Fibroblast of the aortic adventitia (primary cell): ENCODE results near the gene U2AF1L4. TPM values are rescaled to one million over a fixed set of nuclear protein-coding genes. Genes with fewer than 3 reads are reported as not detected.

Source experiments
- DNase-seq: peaks from one replicate; pipeline ENCODE4 v3.0.0-alpha.2; 2010; ENCODE audit warnings: low read depth
- H3K4me3 ChIP-seq: 2 replicates; pipeline ENCODE4 v1.5.1; 2011; ENCODE audit warnings: low read depth, mild to moderate bottlenecking, control low read depth, low read length, moderate library complexity
- CTCF ChIP-seq: IDR thresholded peaks from 2 replicates; pipeline ENCODE4 v1.5.1; 2011; ENCODE audit warnings: mild to moderate bottlenecking, low read length, control low read depth, inconsistent platforms; ENCODE audit not compliant: insufficient read depth
- total RNA-seq: library from RNA; depleted of rRNA; stranded (reverse); fragments of >200 nt; gene quantifications from 2 replicates; pipeline ENCODE4 v1.2.3, GENCODE V29; 2012; ENCODE audit warnings: low replicate concordance

U2AF1L4 gene
- total RNA-seq = 5.8 and 7.1 TPM in 2 replicates

- DNase-seq = peak; percentile 100
- TF ChIP-seq CTCF = no peak
- peak within 1 kb of the TSS; percentile 81 for H3K4me3 ChIP-seq
Measured at GRCh38 chr19:35745328-35746086, at the start of gene U2AF1L4, which contains the start of gene PSENEN. U2AF1L4 (minus strand) TSS chr19:35745418; CDS start chr19:35745391, 27 bp downstream. PSENEN (plus strand) TSS chr19:35745651; CDS start chr19:35745931, 280 bp downstream.

DNA sequence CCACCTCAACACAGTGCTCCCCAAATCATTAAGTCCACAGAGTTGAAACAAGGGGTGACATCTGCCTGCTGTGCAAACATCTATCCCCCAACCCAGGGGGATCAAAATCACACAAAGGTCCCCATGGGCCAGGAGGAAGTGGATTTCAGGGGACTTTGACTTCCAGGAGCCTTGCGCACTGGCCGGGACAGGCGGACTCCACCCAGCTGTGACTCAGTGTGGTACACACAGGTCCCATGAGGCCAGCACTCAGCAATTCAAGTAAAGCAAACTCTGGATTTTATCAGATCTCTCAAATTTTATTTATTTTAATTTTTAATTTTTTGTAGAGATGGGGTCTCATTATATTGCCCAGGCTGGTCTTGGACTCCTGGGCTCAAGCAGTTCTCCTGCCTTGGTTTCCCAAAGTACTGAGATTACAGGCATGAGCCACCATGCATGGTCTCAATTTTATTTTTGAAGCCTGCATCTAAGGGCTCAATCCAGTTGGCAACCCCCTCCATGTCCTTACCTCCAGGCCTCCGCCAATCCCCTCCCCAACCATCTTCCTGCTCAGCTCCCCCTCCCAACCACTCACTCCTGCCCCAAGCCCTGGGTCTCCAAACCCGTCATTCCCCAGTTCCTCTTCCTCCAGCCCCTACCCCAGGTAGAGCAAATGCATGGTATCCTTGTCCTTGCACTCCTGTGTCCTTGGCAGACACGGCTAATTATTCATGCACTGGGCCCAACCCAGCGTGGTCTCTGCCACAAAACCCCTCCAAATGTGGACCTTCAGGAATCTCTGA lies 48.4 kb upstream of the U2AF1L4 start:
- TF ChIP-seq CTCF = no peak
- H3K4me3 ChIP-seq = no peak overlapping the region
- DNase-seq = peak; percentile 50

DNA sequence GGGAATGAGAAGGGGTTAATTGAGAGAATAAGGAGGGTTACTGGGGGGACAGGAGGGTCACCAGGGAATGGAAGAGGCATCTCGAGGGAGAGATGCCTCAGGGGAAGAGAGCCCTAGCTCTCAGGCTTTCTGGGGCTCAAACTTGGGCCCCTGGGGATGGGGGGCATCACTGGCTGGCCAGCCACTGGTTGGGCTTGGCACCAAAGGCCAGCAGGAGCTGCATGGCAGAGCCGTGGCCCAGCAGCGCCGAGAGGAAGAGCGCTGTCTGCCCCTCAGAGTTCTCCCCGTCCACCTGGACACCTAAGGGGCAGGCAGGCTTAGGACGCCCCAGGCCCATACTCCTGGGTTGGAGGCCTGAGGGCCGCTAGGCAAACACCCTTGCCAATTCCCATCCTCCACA lies 47.7 kb upstream of the U2AF1L4 start:
- TF ChIP-seq CTCF = no peak
- no peak overlapping the region for H3K4me3 ChIP-seq
- no peak for DNase-seq

- no peak for DNase-seq
- no peak for TF ChIP-seq CTCF
- H3K4me3 ChIP-seq = no peak overlapping the region
Measured at GRCh38 chr19:35792312-35792711, 47.1 kb upstream of the U2AF1L4 start.

GRCh38 chr19:35791814-35792279 lies 46.6 kb upstream of the U2AF1L4 start:
- no peak overlapping the region for H3K4me3 ChIP-seq
- TF ChIP-seq CTCF = no peak
- no peak for DNase-seq

DNA sequence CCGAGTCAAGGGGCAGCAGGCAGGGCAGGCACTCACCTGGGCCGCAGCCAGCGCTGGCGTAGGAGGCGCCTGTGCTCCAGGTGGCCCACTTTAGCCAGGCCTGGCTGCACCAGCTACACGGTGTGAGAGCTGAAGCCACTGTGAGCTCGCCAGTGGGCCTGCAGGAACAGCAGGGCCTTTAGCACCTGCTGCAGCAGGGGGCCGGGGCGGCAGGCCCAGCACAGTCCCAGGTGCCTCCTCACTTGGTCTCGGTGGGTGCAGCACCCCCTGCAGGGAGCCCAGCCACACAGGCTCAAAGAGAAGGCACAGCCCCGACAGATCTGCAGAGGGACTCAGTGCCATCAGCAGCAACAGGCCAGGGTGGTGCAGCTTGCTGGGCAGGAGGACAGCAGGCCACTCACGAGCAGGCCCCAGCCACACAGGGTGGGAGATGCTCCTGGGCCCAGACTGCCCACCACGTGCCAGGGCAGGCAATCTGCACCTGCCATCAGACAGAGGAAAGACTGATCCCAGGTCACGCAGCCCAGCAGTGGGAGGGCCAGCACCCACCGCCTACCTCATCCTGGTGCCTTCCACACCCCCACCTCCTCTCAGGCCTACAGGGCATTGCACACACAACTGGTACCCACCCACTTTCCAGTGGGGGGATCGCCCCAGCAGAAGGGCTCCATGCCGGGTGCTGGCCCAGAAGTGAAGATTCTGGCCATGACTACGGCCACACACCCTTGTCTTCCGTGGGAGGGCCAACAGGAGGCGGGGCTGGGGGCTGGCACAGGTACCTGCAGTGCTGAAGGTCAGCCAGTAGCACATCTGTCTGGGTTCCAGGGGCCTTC lies 46.0 kb upstream of the U2AF1L4 start:
- no peak overlapping the region for H3K4me3 ChIP-seq
- no peak for TF ChIP-seq CTCF
- no peak for DNase-seq
